B cell (primary cell): Measurements from ENCODE around the gene SATB2. TPM values are rescaled to one million over a fixed set of nuclear protein-coding genes. Genes with fewer than 3 reads are reported as not detected.

Source experiments
- ATAC-seq: fragments of 200-7000 bp; cut with Tn5 transposase; one replicate; pipeline ENCODE4 v1.10.0; 2021; ENCODE audit warnings: low read depth, mild to moderate bottlenecking, moderate number of reproducible peaks, moderate library complexity
- CTCF ChIA-PET: fragments of 350-600 bp; sonication (Branson Sonifier 250); formaldehyde crosslinking; loops from one replicate; lab custom pipeline; 2021; ENCODE audit warnings: antibody characterized with exemption, inconsistent platforms; lab: Charles Lee
- POLR2A ChIA-PET: fragments of 350-600 bp; sonication (Branson Sonifier 250); formaldehyde crosslinking; loops from one replicate; lab custom pipeline; 2021; ENCODE audit warnings: antibody characterized with exemption; lab: Charles Lee
- DNase-seq: peaks from one replicate; pipeline ENCODE4 v3.0.0; 2013
- H2AFZ ChIP-seq: 2 replicates; pipeline ENCODE4 v1.6.1; 2012; ENCODE audit warnings: mild to moderate bottlenecking, low read depth, low read length; ENCODE audit not compliant: insufficient read depth, poor library complexity, severe bottlenecking
- H3K27ac ChIP-seq, 2 donors: 1 replicate in 1 of 2; 2 replicates in 1 of 2; pipeline ENCODE4 v1.5.1; 2012 to 2013; ENCODE audit warnings: low read length in 2 of 2, mild to moderate bottlenecking in 2 of 2, moderate library complexity in 1 of 2
- H3K27me3 ChIP-seq, 4 experiments: fragments of 200-600 bp in 1 of 4; sonication (generic) in 1 of 4; replicated peaks in 1 of 4; 1 replicate in 2 of 4; 2 replicates in 2 of 4; pipeline versions ENCODE4 v1.6.1 to v1.7.0; 2013 to 2016; ENCODE audit warnings: low read length in 3 of 4, mild to moderate bottlenecking in 2 of 4, mixed read lengths in 1 of 4, moderate library complexity in 1 of 4; ENCODE audit not compliant: insufficient read depth in 4 of 4, control insufficient read depth in 3 of 4; ENCODE audit errors: control extremely low read depth in 1 of 4
- H3K36me3 ChIP-seq, 2 experiments: replicated peaks in 1 of 2; 1 replicate in 1 of 2; 2 replicates in 1 of 2; pipeline versions ENCODE4 v1.6.1 to v1.7.1; 2013; ENCODE audit warnings: low read length in 1 of 2; ENCODE audit not compliant: insufficient read depth in 2 of 2, control insufficient read depth in 1 of 2; ENCODE audit errors: control extremely low read depth in 1 of 2, extremely low read depth in 1 of 2
- H3K4me1 ChIP-seq, 2 donors: fragments of 200-600 bp in 1 of 2; sonication (generic) in 1 of 2; 1 replicate in 1 of 2; 2 replicates in 1 of 2; pipeline versions ENCODE4 v1.5.1 to v1.6.1; 2013 to 2017; ENCODE audit warnings: low read length in 2 of 2; ENCODE audit not compliant: control insufficient read depth in 2 of 2, insufficient read depth in 2 of 2
- H3K4me2 ChIP-seq: replicated peaks from 2 replicates; pipeline ENCODE3; 2012; ENCODE audit warnings: mild to moderate bottlenecking, low read depth, low read length; ENCODE audit not compliant: poor library complexity, severe bottlenecking
- H3K4me3 ChIP-seq, 5 experiments: fragments of 200-600 bp in 1 of 5; sonication (generic) in 1 of 5; 1 replicate in 3 of 5; 2 replicates in 2 of 5; pipeline versions ENCODE4 v1.5.1 to v1.7.0; 2011 to 2016; ENCODE audit warnings: low read length in 4 of 5, mild to moderate bottlenecking in 4 of 5, low read depth in 2 of 5, control low read depth in 1 of 5, moderate library complexity in 1 of 5; ENCODE audit not compliant: insufficient read depth in 1 of 5; ENCODE audit errors: control extremely low read depth in 1 of 5, extremely low read depth in 1 of 5
- H3K79me2 ChIP-seq: fragments of 200-600 bp; sonication (generic); one replicate; pipeline ENCODE4 v1.6.0; 2016; ENCODE audit warnings: low read length; ENCODE audit not compliant: control insufficient read depth, insufficient read depth
- H3K9ac ChIP-seq: fragments of 200-600 bp; sonication (generic); 2 replicates; pipeline ENCODE4 v1.6.1; 2017; ENCODE audit warnings: mild to moderate bottlenecking, low read length, moderate library complexity
- H3K9me3 ChIP-seq, 3 donors: one replicate each; pipeline versions ENCODE4 v1.6.1 to v1.7.1; 2013; ENCODE audit warnings: low read length in 2 of 3; ENCODE audit not compliant: control insufficient read depth in 2 of 3, insufficient read depth in 1 of 3; ENCODE audit errors: control extremely low read depth in 1 of 3
- H4K20me1 ChIP-seq: 2 replicates; pipeline ENCODE4 v1.6.0; 2012; ENCODE audit warnings: mild to moderate bottlenecking, low read length; ENCODE audit not compliant: insufficient read depth, control insufficient read depth, poor library complexity, severe bottlenecking
- H3K27ac Mint-ChIP-seq: one replicate; pipeline ENCODE4 v1.8.0; 2021; ENCODE audit warnings: mixed read lengths
- H3K27me3 Mint-ChIP-seq: one replicate; pipeline ENCODE4 v1.8.0; 2021; ENCODE audit warnings: mixed read lengths
- H3K4me1 Mint-ChIP-seq: one replicate; pipeline ENCODE4 v1.8.0; 2021; ENCODE audit warnings: mixed read lengths
- H3K4me3 Mint-ChIP-seq: one replicate; pipeline ENCODE4 v1.8.0; 2021; ENCODE audit warnings: mixed read lengths
- H3K9me3 Mint-ChIP-seq: one replicate; pipeline ENCODE4 v1.8.0; 2022; ENCODE audit warnings: mixed read lengths; ENCODE audit not compliant: insufficient read depth
- EZH2 ChIP-seq: IDR thresholded peaks from 2 replicates; pipeline ENCODE4 v1.6.1; 2012; ENCODE audit warnings: borderline replicate concordance, low read depth, mild to moderate bottlenecking, moderate library complexity, low read length; ENCODE audit not compliant: insufficient read depth, poor library complexity, severe bottlenecking
- WGBS: methylation state at CpG from one replicate; pipeline ENCODE4 v1.1.5; 2013; ENCODE audit warnings: missing lambda C conversion rate; ENCODE audit not compliant: insufficient coverage; 5-methylcytosine and 5-hydroxymethylcytosine counted together
- intact Hi-C: fragments of 100-400 bp; cut with micrococcal nuclease; formaldehyde crosslinking; loops from one replicate; pipeline ENCODE4 v1.10.0; 2022
- polyA plus RNA-seq: library from polyadenylated mRNA; depleted of rRNA; stranded (reverse); fragments of >200 nt; gene quantifications from 2 replicates; pipeline ENCODE4 v1.2.3, GENCODE V29; 2012
- total RNA-seq, 2 donors: library from RNA; stranded (reverse); fragments of 120-200 nt in 1 of 2; gene quantifications; 1 replicate in 1 of 2; 2 replicates in 1 of 2; pipeline versions ENCODE4 v1.2.3 to v1.2.4, GENCODE V29; 2013 to 2022
- TF ChIP-seq, protein P1 (sequence below): fragments of 200-600 bp; IDR thresholded peaks from one replicate; pipeline ENCODE4 v1.8.0; 2022; ENCODE audit warnings: antibody characterized with exemption, mild to moderate bottlenecking

Gene SATB2
- total and polyA plus RNA-seq, 2 donors (not counting 1 experiment from before 2014, with no cell fraction given) = 0.13 to 0.49 TPM

DNA sequence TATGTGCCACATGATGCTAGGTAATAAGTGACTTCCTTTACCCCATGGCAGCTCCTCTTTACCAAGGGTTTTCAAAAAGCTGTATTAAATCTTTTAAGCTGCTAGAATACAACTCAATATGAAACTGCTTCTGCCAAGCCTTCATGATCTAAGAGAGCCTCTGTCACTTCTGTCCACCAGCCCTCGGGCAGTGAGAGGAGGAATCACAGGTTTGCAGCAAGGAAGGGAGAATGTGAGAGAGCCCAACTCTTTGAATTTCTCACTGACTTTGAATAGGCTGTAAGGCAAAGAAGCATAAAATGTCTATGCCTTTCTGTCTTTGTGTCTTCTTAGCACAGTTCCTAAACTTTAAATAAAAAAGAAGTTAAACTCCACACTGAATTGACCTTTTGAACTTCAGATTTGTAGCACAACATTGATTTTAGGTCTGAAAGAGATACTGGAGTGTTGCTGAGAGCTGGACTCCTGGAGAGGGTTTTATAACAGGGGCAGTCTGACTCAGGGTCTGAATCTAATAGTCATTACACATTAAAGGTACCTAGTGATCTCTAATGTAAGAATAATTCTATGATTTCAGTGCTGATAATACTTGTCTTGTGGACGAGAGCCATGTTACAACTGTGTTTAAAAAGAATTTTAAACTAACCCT is 48.1 kb upstream of the SATB2 start:
- no peak overlapping the region for H3K4me3 Mint-ChIP-seq
- CTCF ChIA-PET = no interaction called here

DNA sequence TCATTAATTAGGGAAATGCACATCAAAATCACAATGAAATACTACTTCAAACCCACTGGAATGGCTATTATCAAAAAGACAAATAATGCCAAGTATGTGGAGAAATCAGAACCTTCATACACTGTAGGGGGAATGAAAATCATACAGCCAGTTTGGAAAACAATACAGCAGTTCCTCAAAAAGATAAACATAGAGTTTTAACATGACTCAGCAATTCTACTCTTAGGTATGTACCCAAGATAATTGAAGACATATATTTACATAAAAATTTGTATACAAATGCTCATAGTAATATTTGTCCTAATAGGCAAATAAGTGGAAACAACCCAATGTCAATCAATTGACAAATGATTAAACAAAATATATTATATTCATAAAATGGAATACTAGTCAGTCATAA is 45.4 kb upstream of the SATB2 start:
- no peak overlapping the region for H3K4me3 Mint-ChIP-seq
- CTCF ChIA-PET = no interaction called here
- H3K27me3 ChIP-seq = no peaks in the 10 kb centered on the region
- ATAC-seq (no peak), DNase-seq (no peak)
- H3K9me3 ChIP-seq = no peaks in the 10 kb centered on the region
- H3K36me3 ChIP-seq = no peaks in the 10 kb centered on the region
- H3K4me2 ChIP-seq = no peak overlapping the region
- POLR2A ChIA-PET = no interaction called here
- H3K4me1 ChIP-seq = no peaks in the 10 kb centered on the region
- no peak overlapping the region for H3K4me3 ChIP-seq
- H3K79me2 ChIP-seq = no peaks in the 10 kb centered on the region
- intact Hi-C loops = no loop called here
- no peak overlapping the region for H3K9ac ChIP-seq
- no peak overlapping the region for H3K27ac ChIP-seq
- H4K20me1 ChIP-seq = no peaks in the 10 kb centered on the region
- no peaks in the 10 kb centered on the region for H3K27me3 Mint-ChIP-seq
- H3K4me1 Mint-ChIP-seq = no peaks in the 10 kb centered on the region
- no peak overlapping the region for H2AFZ ChIP-seq
- no peak overlapping the region for H3K27ac Mint-ChIP-seq
- no peak for TF ChIP-seq EZH2
- TF ChIP-seq, protein P1, sequence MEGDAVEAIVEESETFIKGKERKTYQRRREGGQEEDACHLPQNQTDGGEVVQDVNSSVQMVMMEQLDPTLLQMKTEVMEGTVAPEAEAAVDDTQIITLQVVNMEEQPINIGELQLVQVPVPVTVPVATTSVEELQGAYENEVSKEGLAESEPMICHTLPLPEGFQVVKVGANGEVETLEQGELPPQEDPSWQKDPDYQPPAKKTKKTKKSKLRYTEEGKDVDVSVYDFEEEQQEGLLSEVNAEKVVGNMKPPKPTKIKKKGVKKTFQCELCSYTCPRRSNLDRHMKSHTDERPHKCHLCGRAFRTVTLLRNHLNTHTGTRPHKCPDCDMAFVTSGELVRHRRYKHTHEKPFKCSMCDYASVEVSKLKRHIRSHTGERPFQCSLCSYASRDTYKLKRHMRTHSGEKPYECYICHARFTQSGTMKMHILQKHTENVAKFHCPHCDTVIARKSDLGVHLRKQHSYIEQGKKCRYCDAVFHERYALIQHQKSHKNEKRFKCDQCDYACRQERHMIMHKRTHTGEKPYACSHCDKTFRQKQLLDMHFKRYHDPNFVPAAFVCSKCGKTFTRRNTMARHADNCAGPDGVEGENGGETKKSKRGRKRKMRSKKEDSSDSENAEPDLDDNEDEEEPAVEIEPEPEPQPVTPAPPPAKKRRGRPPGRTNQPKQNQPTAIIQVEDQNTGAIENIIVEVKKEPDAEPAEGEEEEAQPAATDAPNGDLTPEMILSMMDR = no peak
- no peaks in the 10 kb centered on the region for H3K9me3 Mint-ChIP-seq

More for the DNA sequence above, 48.1 kb upstream of the SATB2 start:
- no peaks in the 10 kb centered on the region for H3K9me3 ChIP-seq
- H3K27ac ChIP-seq = no peak overlapping the region
- Mint-ChIP-seq H3K27me3 (peaks cover 8% of the 10 kb centered on the region), H3K9me3 (no peaks in the 10 kb centered on the region), H3K4me1 (no peaks in the 10 kb centered on the region), H3K27ac (no peak overlapping the region)
- DNase-seq (no peak), ATAC-seq (no peak)
- no peak overlapping the region for H2AFZ ChIP-seq
- no peak overlapping the region for H3K9ac ChIP-seq
- POLR2A ChIA-PET = no interaction called here
- H3K4me3 ChIP-seq = no peak overlapping the region
- H3K4me1 ChIP-seq = no peaks in the 10 kb centered on the region
- whole genome bisulfite sequencing = 89% methylated on average over 1 of the region's 2 CpGs
- no peaks in the 10 kb centered on the region for H3K27me3 ChIP-seq
- no peak for TF ChIP-seq EZH2
- TF ChIP-seq, protein P1 = no peak
- H3K36me3 ChIP-seq = no peaks in the 10 kb centered on the region
- H4K20me1 ChIP-seq = no peaks in the 10 kb centered on the region
- intact Hi-C loops = no loop called here
- no peaks in the 10 kb centered on the region for H3K79me2 ChIP-seq
- no peak overlapping the region for H3K4me2 ChIP-seq
